GM12874 (cell line): ENCODE data around the gene TTC3.

Experiments used
- CTCF ChIP-seq: IDR thresholded peaks from 2 replicates; pipeline ENCODE4 v1.5.1; 2011; ENCODE audit warnings: low read depth, mild to moderate bottlenecking, control low read depth, low read length, moderate library complexity; ENCODE audit not compliant: insufficient read depth

Gene TTC3

GRCh38 chr21:37196847-37197246, 123.8 kb downstream of the TTC3 start:
- TF ChIP-seq CTCF = no peak

DNA sequence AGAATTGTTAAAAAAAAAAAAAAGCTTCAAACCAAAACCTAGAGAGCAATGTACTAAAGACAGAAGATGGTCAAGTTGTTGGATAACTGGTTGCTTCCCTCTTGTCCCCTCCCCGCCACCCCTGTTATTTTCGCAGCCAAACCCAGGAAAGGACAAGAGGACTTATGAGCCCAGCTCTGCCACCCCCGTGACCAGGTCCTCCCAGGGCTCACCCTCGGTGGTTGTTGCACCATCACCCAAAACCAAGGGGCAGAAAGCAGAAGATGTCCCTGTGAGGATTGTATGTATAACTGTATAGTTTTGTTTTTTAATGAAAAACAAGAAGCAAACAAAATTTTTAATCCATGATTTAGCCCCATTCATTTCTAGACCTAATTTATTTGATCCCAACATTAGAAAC, 124.7 kb downstream of the TTC3 start:
- TF ChIP-seq CTCF = no peak

- TF ChIP-seq CTCF = no peak
Observed at GRCh38 chr21:37199057-37199924, 126.2 kb downstream of the TTC3 start.

DNA sequence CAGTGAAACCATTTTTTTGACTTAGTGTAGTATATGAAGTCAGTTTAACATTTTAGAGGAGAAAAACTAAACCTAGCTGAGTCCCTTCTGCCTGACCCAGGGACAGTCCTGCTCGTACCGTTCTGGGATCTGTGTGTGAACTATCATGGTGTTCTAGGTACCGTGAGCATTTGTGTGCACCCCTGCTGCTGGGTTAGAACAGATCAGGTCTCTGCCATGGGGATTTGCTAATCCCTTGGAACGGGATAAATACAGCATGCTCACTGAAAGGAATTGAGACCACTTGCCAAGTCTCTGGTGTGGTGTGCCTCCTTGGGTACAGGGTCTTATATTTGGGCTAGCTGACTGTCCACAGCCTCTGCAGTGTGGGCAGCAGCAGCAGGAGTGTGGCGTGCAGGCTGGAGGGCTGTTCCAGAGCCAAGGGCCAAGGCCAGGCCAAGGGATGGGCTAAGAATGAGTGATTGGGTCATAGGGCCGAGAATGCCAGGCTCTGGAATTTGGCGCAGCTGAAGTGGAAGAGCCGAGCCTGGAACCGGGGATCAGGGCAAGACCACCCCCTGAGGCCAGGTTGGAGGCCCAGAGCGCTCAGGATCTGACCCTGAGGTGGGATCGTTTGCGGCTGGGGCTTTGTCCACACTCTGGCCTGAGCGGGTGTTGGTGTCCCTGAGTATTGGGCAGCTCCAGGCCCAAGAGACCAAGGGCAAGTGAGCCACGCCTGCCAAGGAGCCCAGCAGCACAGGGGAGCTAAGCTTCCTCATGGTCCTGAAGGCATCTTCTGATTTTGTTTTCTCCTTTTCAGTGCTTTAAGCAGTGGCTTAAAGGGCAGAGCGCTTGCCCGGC, 127.8 kb downstream of the TTC3 start:
- no peak for TF ChIP-seq CTCF

DNA sequence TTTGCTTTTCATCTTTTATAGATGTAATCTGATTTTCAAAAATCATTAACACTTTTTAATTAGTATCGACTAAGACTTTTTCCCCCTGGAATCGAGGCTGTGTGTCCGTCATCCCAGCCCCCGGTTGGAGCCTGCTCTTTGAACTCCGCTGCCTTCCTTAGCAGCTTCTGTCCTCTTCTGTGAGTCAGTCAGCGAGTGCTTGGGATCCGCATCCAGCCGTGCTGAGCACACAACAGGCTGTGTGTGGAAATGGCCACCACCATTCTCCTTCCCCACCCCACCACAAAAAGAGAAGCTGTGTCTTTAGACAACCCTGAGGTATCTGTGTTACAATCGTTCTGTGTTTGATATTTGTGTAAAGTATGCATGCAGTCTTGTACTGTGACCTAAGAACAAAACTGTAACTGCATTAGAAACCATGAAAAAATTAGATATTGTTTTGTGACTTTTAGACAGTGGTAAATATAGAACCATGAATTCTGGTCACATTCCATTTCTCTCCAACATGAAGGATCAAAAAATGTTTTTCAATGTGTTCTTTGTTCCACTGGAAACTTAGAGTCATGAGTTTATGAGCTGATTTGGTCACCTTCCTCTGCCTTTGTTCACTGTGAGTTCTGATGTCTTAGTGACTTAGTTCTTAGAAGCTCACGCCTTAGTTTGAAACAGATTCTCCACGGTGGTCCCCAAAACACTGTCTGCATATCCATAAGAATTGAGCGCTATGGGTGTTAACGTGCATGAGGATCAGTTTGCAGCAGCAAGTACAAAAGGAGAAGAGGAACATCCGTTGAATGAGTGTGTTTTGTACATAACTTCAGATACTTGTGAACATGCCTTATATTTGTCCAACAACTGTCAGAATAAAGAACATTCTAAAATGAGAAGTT, 129.4 kb downstream of the TTC3 start:
- TF ChIP-seq CTCF = no peak

- TF ChIP-seq CTCF = no peak
Observed at GRCh38 chr21:37204580-37204979, 131.5 kb downstream of the TTC3 start.

GRCh38 chr21:37206496-37206895, 133.4 kb downstream of the TTC3 start:
- TF ChIP-seq CTCF = no peak
